SK-N-SH treated with all-trans-retinoic acid at 6 μM for 48 hours (cell line): ENCODE measurements around the gene SMYD3.

Experiments used
- CREB5 ChIP-seq: fragments of 250-450 bp; sonication (Bioruptor Pico); IDR thresholded peaks from 2 replicates; pipeline ENCODE4 v1.5.1; 2020; ENCODE audit warnings: low read depth, mild to moderate bottlenecking, moderate library complexity
- PATZ1 ChIP-seq: fragments of 250-450 bp; sonication (Bioruptor Pico); IDR thresholded peaks from 2 replicates; pipeline ENCODE4 v1.8.0; 2020; ENCODE audit warnings: mild to moderate bottlenecking, moderate library complexity, borderline replicate concordance
- ZFP30 ChIP-seq: fragments of 450-650 bp; formaldehyde crosslinking; IDR thresholded peaks from 2 replicates; pipeline ENCODE4 v1.5.0; 2022; ENCODE audit warnings: mild to moderate bottlenecking, moderate library complexity

GRCh38 chr1:246157516-246157915, 349.6 kb downstream of the SMYD3 start:
- TF ChIP-seq PATZ1 (CRISPR knock-in tag) (no peak), CREB5 (CRISPR knock-in tag) (no peak), ZFP30 (CRISPR knock-in tag) (no peak)
